ENCODE results near the gene PIK3R3. TPM values are rescaled to one million over a fixed set of nuclear protein-coding genes. Genes with fewer than 3 reads are reported as not detected.

PIK3R3 gene
- total RNA-seq (10 to 100 TPM; 10.4 to 33.8 (median 15.2) TPM), polyA plus RNA-seq (1 to 10 TPM; 3.4 to 4.9 (median 3.7) TPM)
- long read RNA-seq, donor 1 = 0 reads
- long read RNA-seq, donor 2, full-length matches to known transcripts = 1 of 1 reads
- long read RNA-seq, donor 2, partial matches to known transcripts = 0 of 1 reads
- long read RNA-seq, donor 2, other reads (novel, unspliced or antisense) = 0 of 1 reads
- long read RNA-seq, donor 3 = 0 reads
- long read RNA-seq, donor 4 = 0 reads
- long read RNA-seq, donor 5 = 0 reads
- long read RNA-seq, donor 6 = 0 reads
- long read RNA-seq, donor 7, full-length matches to known transcripts = 1 of 1 reads
- long read RNA-seq, donor 7, partial matches to known transcripts = 0 of 1 reads
- long read RNA-seq, donor 7, other reads (novel, unspliced or antisense) = 0 of 1 reads
- long read RNA-seq, donor 8 = 0 reads
- long read RNA-seq, donor 9 = 0 reads
- long read RNA-seq, donor 10 = 0 reads

DNA sequence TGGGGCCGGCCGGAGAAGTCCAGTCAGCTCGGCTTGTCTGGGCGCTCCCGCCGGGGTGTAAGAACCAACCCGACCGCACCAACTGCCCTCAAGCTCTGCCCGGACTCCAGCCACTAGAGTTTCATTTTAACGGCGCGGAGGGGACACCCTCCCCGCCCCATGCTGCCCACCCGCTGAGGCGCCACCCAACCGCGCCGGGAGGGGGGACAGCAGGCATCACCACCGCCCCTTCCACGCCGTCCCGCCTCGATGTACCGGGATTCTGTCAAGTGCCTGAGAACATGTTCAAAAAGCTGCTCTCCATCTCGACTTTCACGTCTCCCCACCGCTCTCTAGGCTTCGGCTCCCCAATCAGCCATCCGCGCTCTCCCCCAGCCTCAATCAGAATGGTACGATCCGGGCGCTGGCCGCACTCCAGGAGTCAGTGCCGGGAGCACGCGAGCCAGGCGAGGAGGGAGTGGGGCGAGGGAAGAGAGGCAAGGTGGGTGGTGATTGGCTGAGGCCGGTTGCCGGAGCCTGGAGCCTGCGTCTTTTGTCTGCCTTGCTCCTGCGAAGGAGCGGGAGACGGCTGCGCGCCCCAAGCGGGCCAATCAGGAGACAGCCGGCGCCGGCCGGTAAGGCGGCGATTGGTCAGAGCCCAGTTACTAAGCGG is at the start of gene PIK3R3:
TSS of gene PIK3R3 (minus strand) at position 101 of the 652 bp plus-strand sequence. CDS start 677 bp downstream, outside the sequence.
- Histone ChIP-seq H3K4me3 (peak within 1 kb of the TSS; percentile 58 to 65 (median 64)), H3K27me3 (peaks cover 0 to 11% (median 0%) of the 10 kb centered on the region in 3 donors), H3K9me3 (no peaks in the 10 kb centered on the region), H3K27ac (peak within 1 kb of the TSS; percentile 95 to 98 (median 95)), H3K4me1 (peaks cover 10 to 62% (median 30%) of the 10 kb centered on the region in 4 donors), H3K36me3 (no peaks in the 10 kb centered on the region)
- WGBS, 5 donors = 0 to 1% (median 0%) methylated on average over 26 to 55 of the region's 55 CpGs
- intact Hi-C loops (cut with DNase I; ENCODE audit: low total_unique reads) = no loop called here
- peak; percentile 98 to 99 for DNase-seq
- TF ChIP-seq POLR2AphosphoS5 (IDR thresholded peaks at IDR 0.05) (peak; percentile 93 to 95 (median 94)), EP300 (IDR thresholded peaks at IDR 0.05) (no peak), POLR2A (IDR thresholded peaks at IDR 0.05) (peak in 2 of 4 donors; percentile 88 to 96)
- TF ChIP-seq, protein P1, sequence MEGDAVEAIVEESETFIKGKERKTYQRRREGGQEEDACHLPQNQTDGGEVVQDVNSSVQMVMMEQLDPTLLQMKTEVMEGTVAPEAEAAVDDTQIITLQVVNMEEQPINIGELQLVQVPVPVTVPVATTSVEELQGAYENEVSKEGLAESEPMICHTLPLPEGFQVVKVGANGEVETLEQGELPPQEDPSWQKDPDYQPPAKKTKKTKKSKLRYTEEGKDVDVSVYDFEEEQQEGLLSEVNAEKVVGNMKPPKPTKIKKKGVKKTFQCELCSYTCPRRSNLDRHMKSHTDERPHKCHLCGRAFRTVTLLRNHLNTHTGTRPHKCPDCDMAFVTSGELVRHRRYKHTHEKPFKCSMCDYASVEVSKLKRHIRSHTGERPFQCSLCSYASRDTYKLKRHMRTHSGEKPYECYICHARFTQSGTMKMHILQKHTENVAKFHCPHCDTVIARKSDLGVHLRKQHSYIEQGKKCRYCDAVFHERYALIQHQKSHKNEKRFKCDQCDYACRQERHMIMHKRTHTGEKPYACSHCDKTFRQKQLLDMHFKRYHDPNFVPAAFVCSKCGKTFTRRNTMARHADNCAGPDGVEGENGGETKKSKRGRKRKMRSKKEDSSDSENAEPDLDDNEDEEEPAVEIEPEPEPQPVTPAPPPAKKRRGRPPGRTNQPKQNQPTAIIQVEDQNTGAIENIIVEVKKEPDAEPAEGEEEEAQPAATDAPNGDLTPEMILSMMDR (IDR thresholded peaks at IDR 0.05) = peak in 1 of 7 experiments; percentile 23

DNA sequence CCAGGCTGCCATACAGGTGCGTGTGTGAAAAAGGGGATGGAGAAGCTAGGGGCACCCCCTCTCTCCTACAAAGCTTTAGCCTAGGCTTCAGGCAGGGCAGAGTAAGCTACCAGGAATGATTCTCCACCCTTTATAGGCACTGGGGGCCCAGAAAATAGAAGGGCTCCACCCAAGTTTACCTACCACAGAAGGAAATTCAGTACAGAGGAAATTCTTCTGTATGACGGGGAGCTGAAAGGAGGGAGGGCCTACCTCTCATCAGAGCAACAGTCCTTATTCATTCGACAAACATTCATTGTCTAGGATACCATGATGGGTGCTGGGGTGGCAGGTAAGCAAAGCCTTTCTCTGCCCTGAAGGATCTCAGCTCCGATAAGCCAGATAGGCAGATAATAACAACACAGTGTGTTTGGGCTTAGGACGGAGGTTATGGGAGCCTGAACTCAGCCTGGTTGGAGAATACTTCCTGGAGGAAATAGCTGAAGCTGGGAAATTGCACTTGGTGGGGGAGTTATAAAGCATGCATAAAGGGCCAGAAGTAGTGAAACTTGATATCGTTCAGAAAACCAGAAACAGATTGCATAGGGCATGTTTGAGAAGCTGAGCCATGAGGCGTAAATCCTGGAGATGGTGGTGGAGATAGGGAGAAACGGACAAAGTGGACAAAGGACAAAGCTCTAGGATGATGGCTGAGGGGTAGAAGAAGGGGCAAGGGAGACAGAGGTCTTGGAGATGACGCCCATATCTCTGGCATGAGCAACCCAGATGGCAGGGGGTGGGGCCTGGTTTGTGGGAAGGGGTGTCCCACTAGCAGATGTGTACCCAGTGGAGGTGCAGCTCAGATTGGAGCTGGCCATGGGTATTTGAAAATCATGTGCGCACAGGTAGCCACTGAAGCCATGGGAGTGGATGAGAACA is 49.2 kb upstream of the PIK3R3 start:
- H3K36me3 ChIP-seq = peaks cover 0 to 8% (median 2%) of the 10 kb centered on the region in 4 donors
- peak overlapping the region; percentile 85 to 90 (median 88) for H3K27ac ChIP-seq
- intact Hi-C loops (cut with DNase I; ENCODE audit: low total_unique reads) = no loop called here
- no peak for TF ChIP-seq POLR2A (IDR thresholded peaks at IDR 0.05)
- peak in 2 of 3 donors; percentile 41 to 43 for TF ChIP-seq POLR2AphosphoS5 (IDR thresholded peaks at IDR 0.05)
- TF ChIP-seq, protein P1 (IDR thresholded peaks at IDR 0.05) = peak in 1 of 7 experiments; percentile 12
- H3K4me3 ChIP-seq = peak overlapping the region; percentile 21 to 39 (median 31)
- 31 to 49% (median 37%) methylated on average over 10 of the region's 10 CpGs for WGBS, 5 donors
- no peaks in the 10 kb centered on the region for H3K9me3 ChIP-seq
- peak in 1 of 2 donors; percentile 69 for DNase-seq
- no peaks in the 10 kb centered on the region for H3K27me3 ChIP-seq
- H3K4me1 ChIP-seq = peaks cover 22 to 65% (median 52%) of the 10 kb centered on the region in 4 donors

DNA sequence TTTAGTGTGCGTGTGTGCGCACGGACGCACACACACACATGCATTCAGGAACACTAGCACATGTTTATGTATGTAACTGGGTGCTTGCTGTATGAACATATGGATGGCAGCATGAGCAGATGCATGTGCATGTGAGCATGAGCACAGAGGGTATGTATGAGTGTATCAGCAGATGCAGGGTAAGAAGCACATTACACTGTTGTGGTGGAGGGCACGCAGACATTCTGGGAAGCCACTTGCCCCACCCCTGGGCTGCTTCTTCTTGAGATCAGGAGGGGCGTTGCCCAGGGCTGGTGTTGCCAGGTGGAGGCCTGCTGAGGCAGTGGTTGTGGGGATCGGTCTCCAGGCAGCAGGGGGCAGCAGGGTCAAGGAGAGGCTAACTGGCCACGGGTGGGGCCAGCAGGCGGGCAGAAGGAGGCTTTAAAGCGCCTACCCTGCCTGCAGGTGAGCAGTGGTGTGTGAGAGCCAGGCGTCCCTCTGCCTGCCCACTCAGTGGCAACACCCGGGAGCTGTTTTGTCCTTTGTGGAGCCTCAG is 47.7 kb upstream of the PIK3R3 start:
- Histone ChIP-seq H3K4me1 (peaks cover 25 to 60% (median 45%) of the 10 kb centered on the region in 4 donors), H3K27ac (peak overlapping the region; percentile 85 to 90 (median 88)), H3K4me3 (peak overlapping the region; percentile 21 to 39 (median 31)), H3K27me3 (no peaks in the 10 kb centered on the region), H3K36me3 (peaks cover 0 to 4% (median 0%) of the 10 kb centered on the region in 4 donors), H3K9me3 (no peaks in the 10 kb centered on the region)
- TF ChIP-seq, protein P1 (IDR thresholded peaks at IDR 0.05) = peak in 3 of 7 experiments; percentile 29 to 80 (median 30)
- TF ChIP-seq POLR2AphosphoS5 (IDR thresholded peaks at IDR 0.05) = peak in 2 of 3 donors; percentile 50 to 65
- TF ChIP-seq POLR2A (IDR thresholded peaks at IDR 0.05) = no peak
- TF ChIP-seq EP300 (IDR thresholded peaks at IDR 0.05) = no peak
- intact Hi-C loops (cut with DNase I; ENCODE audit: low total_unique reads) = no loop called here
- peak; percentile 86 to 88 for DNase-seq
- WGBS, 5 donors = 27 to 65% (median 35%) methylated on average over 7 to 12 of the region's 12 CpGs

Measured in stomach (tissue), 19 donors.